Measurements from ENCODE around the gene KCNK3.

GRCh38 chr2:26725521-26725820 is 32.9 kb downstream of the KCNK3 start:
- TF ChIP-seq EZH2phosphoT487 (IDR thresholded peaks at IDR 0.05; ENCODE audit: insufficient read depth, low read depth) (no peak), EZH2 (IDR thresholded peaks at IDR 0.05; ENCODE audit: insufficient read depth, poor library complexity, severe bottlenecking) (no peak)
